RCC 7860 (cell line): ENCODE results near the gene GRIK4.

Experiments used
- DNase-seq: peaks from one replicate; pipeline ENCODE4 v3.0.0-alpha.2; 2015; ENCODE audit warnings: low spot score
- FAIRE-seq: peaks from 2 replicates; lab custom pipeline; 2012; peaks lifted over from hg19 to GRCh38; lab: Jason Lieb, UNC

The GRIK4 gene

DNA sequence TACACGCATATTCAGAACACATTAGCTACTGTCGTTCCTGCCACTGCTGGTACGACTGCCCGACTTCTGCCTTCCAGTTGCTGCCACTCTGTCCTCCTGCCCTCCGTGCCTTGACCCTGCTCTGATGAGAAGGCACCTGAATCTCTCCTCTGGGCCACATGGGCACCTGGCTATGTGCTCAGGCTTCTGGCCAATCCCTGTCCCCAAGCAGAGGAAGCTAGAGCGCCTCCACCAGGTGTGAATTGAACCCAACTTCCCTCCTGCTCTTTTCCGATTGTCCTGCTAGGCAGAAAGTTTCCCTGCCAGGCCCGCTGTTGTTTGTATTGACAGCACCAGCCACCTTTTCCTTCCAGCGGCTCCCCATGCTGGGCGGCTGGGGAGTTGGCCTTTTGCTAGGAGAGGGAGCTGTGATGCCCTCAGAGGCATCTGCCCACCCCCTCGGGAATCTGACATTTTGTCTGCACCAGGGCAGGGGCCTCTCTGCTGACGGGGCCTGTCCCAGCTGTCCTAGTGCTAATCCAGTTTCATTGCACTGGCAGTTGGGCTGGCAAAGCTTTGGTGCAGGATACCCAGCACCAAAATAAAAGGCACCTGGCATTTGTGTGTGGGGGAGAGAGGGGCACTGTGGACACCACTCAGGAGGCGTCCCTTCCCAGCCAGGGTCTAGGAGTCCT, 118.0 kb downstream of the GRIK4 start:
- no peak for FAIRE-seq

DNA sequence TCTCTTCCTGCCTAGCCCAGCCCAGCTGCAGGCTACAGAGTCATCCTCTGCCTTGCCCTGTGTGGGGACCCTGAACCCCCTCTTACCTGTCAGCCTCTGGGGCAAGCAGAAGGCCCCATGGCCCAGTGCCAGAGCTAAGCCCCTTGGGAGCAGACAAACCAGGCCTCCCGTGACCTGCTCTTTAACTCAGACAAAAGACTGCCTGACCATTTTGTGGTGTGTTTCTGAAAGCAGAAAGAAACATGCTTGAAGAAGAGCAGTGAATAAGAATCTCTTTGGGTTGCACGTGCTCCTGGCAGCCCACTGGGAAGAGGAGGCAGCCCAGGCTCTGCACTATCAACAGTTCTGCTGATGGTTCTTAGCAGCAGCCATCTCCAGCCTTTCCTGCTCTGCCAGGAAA, 118.6 kb downstream of the GRIK4 start:
- FAIRE-seq (no peak), DNase-seq (no peak)

More for the DNA sequence above, 118.0 kb downstream of the GRIK4 start:
- no peak for DNase-seq

GRCh38 chr11:120632579-120632978, 121.0 kb downstream of the GRIK4 start:
- DNase-seq (no peak), FAIRE-seq (no peak)

DNA sequence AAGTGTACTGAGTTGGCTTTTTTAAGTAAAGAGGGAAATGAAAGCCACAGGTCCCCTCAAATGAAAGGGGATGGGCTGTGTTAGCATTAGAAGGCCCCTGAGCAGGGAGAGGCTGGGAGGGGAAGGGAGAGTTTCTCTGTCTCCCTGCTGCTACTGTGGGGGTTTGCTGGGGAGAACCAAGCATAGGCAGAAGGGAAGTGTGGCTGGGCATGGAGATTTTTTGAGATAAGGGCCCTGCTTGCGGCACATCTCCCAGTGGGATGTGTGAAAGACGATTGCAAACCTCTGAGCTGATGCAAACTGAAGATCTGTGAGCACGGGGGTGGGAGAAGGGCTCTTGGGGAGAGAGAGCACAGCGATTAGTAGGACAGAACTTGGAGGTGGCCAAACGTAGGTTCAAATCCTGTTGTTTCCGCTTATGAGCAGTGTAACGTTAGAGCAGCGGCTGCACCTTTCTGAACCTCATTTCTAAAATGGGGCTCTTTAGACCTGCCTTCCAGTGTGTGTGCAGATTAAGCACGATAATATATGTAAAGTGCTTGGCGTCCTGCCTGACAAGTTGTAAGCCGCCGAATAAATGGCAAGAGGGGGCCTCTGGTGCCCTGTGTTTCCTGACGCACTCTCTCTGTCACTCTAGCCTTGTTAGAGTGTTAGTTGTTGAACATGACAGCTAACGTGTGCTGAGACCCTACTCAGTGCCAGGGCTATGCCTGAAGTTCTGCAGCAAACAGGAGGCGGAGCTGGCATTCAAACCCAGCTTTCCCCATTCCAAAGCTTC, 122.3 kb downstream of the GRIK4 start:
- FAIRE-seq, result no peak
- DNase-seq, result no peak

DNA sequence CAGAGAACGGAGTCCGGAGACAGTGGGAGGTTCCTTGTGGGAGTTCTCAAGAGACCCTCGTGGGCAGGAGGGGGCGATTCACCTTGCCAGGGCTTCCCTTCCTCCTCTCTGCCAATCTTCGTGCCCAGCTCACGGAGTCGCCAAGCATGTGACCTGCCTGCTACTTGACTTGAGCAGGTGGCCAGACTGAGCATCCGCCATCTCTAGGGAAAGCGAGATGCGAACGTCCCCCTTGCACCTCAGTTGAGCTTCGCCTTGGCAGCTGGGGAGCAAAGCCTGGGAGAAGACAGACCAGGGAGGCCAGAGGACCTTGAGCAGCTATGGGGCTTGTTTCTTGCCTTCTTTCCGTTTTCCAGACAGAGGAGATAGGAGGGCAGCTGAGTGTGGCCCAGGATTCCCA, 123.2 kb downstream of the GRIK4 start:
- no peak for FAIRE-seq
- no peak for DNase-seq

DNA sequence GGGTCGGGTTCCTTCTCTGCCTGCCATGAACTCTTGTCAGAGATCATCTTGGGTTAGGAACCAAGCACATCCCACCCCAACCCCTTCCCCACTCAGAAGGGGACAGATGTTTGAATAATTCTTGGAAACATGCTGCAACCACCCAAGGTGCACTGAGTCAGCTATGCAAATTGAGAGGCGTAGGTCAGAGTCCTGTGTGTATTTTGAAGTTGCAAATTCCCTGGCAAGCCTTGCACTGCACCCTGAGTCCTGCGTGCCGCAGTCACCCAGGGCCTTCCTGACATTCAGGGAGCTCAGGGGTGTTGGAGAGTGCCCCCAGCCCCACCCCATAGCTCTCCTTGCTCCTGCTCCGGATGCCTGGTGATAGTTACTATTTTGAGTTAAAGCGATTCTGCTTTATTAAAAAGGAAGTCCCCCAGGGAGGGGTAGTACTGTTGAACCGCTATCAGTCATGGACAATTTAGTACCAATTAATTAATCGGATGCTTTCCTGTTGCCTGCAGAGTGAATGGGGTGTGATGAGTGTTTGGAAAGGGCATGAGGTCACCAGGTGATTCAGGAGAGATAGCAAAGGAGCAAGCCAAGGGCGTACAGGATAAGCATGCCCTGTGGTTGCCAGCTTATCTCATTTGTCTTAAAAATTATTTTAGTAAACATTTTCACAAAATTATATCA, 123.7 kb downstream of the GRIK4 start:
- no peak for DNase-seq
- no peak for FAIRE-seq

DNA sequence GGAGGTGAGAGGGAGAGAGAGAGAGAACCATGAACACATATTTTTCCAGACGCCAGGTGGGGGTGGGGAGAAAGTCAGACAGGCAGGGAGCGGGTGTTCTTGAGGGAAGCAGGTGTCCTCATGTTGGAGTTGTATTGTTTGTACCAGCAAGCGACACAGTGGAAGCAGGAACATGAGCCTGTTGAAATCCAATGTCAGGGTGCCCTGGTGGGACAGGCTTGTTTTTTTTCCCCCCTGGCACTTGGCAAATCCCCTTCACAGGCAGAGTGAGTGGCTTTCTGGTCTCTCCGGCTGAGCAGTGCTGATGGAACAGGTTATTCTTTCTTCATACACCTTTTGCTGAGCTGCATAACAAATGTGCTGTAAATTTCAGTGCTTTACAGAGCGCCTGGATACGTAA, 125.6 kb downstream of the GRIK4 start:
- FAIRE-seq, result no peak

DNA sequence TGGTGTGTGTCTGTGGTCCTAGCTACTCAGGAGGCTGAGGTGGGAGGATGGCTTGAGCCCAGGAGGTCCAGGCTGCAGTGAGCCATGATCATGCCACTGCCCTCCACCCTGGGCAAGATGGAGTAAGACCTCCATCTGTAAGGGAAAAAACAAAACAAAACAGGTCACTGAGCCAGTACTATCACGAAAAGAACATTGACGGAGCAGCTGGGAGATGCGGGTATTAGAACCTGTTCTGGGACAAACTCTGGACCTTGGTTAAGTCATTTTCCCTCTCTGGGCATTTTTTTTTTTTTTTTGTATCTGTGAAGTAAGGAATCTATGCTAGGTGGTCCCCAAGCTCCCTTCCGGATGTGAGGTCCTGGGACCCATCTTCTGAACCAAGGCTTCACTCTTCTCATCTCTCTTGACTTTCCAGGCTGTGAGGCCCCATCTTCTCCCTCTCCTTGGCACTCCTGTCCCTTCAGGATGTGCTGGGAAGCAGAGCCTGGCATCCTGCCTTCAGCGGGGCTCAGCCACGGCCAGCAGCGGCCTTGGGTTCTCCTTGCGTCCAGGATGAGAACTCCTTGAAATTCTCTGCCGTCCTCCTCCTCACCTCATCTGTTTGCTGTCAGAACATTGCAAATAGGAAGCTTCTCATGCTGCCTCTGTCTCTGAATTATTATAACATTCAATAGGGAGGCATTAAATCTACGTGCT, 130.8 kb downstream of the GRIK4 start:
- FAIRE-seq, result no peak

More for the DNA sequence above, 125.6 kb downstream of the GRIK4 start:
- DNase-seq, result no peak

DNA sequence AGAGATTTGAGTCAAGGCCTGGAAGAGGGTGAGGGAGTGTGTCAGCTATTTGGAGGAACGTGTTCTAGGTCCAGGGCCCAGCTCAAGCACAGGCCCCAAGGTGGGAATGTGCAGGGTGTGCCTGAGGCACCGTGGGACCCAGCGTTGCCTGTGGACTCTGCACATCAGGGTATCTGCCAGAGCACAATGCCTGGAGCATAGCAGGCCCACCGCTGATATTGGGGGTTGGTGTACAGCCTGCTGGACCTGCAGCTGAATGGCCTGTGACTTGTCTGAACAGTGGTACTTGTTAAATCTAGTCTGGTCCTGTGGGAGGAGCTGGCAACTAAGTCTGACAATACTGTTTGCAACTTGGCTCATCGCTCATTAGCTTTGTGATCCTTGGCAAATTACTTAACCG, 131.7 kb downstream of the GRIK4 start:
- DNase-seq, result no peak
- FAIRE-seq, result no peak

More for the DNA sequence above, 130.8 kb downstream of the GRIK4 start:
- no peak for DNase-seq

- FAIRE-seq, result no peak
- no peak for DNase-seq
These were observed 134.1 kb downstream of the GRIK4 start for GRCh38 chr11:120645639-120646038.

- no peak for FAIRE-seq
- no peak for DNase-seq
These were observed 134.7 kb downstream of the GRIK4 start for GRCh38 chr11:120646206-120646605.

DNA sequence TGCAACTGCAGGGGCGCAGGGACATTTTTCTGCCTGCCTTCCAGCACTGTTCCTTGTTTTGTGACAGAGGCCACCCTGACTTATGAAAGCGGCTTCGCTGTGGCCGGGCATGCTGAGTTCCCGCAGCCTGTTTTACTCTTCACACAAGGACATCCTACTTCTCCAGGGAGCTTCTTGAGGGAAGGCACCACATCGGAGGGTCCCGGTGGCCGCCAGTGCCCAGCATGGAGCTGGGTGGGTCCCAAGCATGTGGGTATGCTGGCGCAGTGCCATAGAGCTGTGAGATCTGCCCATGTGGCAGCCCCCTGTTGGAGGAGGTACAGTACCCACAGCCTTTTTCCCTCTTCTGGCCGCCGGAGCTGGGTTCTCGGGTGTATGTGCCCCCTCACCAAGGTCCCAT, 136.1 kb downstream of the GRIK4 start:
- FAIRE-seq (no peak), DNase-seq (no peak)

DNA sequence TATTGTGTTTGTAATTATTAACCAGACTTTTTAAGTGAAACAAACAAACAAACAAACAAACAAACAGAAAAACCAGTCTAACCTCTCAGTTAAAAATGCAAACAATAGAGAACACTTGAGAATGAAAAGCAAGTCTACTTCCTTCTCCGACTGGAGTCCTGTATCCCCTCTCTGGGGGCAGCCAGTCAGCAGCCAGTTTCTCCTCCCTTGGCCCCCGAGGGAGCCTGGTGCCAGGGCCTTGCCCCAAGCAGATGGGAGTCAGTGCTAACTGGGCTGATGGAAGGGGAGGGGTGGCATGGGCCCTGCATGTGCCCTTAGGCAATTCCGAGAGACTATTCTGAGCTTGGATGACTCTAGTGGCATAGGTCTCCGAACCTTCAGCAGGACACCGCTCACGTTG, 137.2 kb downstream of the GRIK4 start:
- DNase-seq, result no peak
- FAIRE-seq, result no peak

DNA sequence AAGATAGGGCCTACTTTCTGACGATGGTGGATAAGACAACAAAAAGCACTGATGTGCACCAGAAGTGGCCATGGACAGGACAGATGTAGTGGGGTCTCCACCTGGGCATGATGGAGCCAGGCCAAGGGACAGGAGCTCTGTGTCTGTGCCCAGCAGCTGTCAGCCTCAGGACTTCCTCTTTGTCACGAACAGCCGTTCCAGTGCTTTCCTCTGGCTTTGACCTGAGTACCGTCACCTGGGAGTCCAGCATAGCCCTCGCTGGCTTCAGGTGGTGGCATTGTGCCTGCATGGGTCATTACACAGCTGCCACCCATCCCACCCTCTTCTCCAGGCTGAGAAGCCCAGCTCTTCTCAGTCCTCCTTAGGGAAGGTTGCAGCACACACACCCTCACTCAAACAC, 137.8 kb downstream of the GRIK4 start:
- no peak for FAIRE-seq
- no peak for DNase-seq

DNA sequence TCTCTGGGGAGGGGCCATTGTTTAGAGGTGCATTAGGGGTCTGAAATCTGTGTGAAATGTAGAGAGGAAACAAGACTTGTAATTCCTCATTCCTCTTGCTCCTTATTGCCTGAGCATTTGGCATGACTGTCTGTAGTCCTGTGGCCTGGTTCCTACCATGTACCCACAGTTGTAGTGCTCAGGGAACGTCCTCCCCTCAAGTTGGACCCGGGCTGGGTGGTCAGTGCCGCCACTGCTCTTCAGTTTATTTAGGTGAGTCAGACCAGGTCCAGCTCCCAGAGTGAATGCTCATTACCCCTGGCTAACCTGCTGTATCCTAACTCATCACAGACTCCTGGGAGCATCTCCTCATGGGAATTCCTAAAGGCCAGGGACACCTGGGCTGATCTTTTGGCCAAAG, 139.8 kb downstream of the GRIK4 start:
- FAIRE-seq (no peak), DNase-seq (no peak)

GRCh38 chr11:120651836-120652235, 140.3 kb downstream of the GRIK4 start:
- FAIRE-seq, result no peak
- DNase-seq, result no peak

- DNase-seq (no peak), FAIRE-seq (no peak)
These were observed 141.3 kb downstream of the GRIK4 start for GRCh38 chr11:120652705-120653335.

DNA sequence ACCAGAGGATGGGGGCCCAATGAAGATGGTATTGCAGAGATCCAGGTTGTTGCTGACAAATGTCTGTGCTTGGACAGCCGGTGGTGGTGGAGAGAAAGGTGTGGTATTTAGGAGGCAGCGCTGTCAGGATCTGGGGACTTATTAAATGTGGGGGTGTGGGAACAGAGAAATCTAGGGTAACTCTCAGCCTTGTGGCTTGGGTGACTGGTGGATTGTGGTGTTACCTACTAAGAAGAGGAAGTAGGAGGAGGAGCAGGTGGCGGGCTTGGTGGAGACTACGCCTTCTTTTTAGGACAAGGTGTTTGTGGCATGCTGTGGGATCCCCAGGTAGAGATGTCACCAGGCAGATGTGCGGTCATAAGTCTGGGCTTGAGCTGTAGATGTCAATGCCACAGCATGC, 144.0 kb downstream of the GRIK4 start:
- FAIRE-seq (no peak), DNase-seq (no peak)

DNA sequence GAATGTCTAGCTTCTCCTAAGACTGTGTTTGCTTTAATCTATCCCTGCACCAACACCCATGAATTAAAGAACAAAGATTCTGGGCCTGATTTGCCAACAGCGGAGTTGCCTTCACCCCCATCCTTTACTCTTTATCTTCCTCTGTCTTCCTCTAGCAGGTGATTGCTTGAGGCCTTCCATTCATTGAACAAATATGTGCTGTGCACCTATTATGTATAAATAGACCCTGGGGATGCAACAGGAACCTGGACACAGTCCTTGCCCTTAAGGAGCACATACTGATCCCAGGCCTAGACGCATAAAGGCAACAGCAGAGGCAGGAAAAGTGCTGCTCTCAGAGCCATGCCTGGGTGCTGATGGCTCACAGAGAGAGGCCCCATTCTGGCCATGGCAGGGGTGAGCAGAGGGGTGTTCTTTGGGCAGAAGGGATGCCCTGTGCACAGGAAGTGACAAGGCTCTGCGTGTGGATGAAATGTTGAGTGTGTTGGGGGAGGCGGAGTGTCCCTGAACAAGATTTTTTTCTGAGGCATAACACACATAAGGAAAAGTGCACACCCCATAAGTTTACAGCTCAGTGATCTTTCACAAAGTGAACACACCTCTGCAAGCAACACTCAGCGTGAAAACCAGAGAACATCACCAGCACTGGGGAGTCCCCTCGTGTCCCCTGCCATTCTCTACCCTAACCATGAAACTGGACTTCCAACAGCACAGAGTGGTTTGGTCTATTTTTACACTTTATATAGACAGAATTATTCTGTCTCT, 145.9 kb downstream of the GRIK4 start:
- no peak for FAIRE-seq
- no peak for DNase-seq

GRCh38 chr11:120658071-120658423, 146.5 kb downstream of the GRIK4 start:
- FAIRE-seq, result no peak
- DNase-seq, result no peak
